Liver (tissue), 3 donors: Measurements from ENCODE around the gene POFUT1.
"Not testable (repeated sequence)": the region's sequence is repeated elsewhere in the genome, so short reads cannot be mapped to it uniquely, and the experiment has no call there.

Source experiments
- EGR1 ChIP-seq, 2 donors: IDR thresholded peaks; 2 replicates each; pipeline ENCODE4 v1.6.1; 2016 to 2018; ENCODE audit warnings: antibody characterized with exemption in 2 of 2, low read depth in 2 of 2
- FOXA2 ChIP-seq: IDR thresholded peaks from 2 replicates; pipeline ENCODE4 v1.6.1; 2016; ENCODE audit warnings: antibody characterized with exemption
- GABPA ChIP-seq, 2 donors: IDR thresholded peaks in 1 of 2; conservative IDR thresholded peaks in 1 of 2; 2 replicates each; pipeline ENCODE4 v1.6.1; 2016; ENCODE audit warnings: antibody characterized with exemption in 2 of 2, mild to moderate bottlenecking in 1 of 2, moderate library complexity in 1 of 2
- JUND ChIP-seq, 2 donors: IDR thresholded peaks; 2 replicates each; pipeline ENCODE4 v1.6.1; 2016; ENCODE audit warnings: antibody characterized with exemption in 2 of 2
- RAD21 ChIP-seq, 2 donors: IDR thresholded peaks; 2 replicates each; pipeline ENCODE4 v1.6.1; 2016; ENCODE audit warnings: antibody characterized with exemption in 2 of 2, mild to moderate bottlenecking in 2 of 2
- RXRA ChIP-seq, 2 donors: IDR thresholded peaks; 2 replicates each; pipeline ENCODE4 v1.6.1; 2017 to 2018; ENCODE audit warnings: antibody characterized with exemption in 2 of 2, mild to moderate bottlenecking in 1 of 2
- SP1 ChIP-seq: IDR thresholded peaks from 2 replicates; pipeline ENCODE4 v1.6.1; 2018; ENCODE audit warnings: antibody characterized with exemption, mild to moderate bottlenecking
- TAF1 ChIP-seq: conservative IDR thresholded peaks from 2 replicates; pipeline ENCODE4 v1.6.1; 2016; ENCODE audit warnings: antibody characterized with exemption, mild to moderate bottlenecking
- TF ChIP-seq, protein P1 (sequence below): fragments of 150-350 bp; IDR thresholded peaks from 2 replicates; pipeline ENCODE4 v1.5.1; 2017; ENCODE audit warnings: improper control_type of control experiment, low read depth, low read length; ENCODE audit not compliant: missing input control
- TF ChIP-seq, protein P2 (sequence below): IDR thresholded peaks from 2 replicates; pipeline ENCODE4 v1.6.1; 2016; ENCODE audit warnings: antibody characterized with exemption
- TF ChIP-seq, protein P3 (sequence below): IDR thresholded peaks from 2 replicates; pipeline ENCODE4 v1.6.1; 2016; ENCODE audit warnings: antibody characterized with exemption
- donor health status: healthy.
- donor health status: healthy.

DNA sequence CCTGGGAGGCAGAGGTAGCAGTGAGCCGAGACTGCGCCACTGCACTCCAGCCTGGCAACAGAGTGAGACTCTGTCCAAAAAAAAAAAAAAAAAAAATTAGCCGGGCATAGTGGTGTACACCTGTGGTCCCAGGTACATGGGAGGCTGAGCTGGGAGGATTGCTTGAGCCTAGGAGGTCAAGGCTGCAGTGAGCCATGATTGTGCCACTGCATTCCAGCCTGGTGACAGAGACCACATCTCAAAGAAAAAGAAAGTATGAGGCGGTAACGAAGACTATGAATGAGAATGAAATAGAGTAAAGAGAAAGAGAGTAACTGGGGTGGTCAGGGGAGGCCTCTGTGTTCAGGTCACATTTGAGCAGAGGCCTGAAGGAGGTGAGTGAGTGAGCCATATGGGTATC, 38.5 kb downstream of the POFUT1 start:
- TF ChIP-seq, protein P1, sequence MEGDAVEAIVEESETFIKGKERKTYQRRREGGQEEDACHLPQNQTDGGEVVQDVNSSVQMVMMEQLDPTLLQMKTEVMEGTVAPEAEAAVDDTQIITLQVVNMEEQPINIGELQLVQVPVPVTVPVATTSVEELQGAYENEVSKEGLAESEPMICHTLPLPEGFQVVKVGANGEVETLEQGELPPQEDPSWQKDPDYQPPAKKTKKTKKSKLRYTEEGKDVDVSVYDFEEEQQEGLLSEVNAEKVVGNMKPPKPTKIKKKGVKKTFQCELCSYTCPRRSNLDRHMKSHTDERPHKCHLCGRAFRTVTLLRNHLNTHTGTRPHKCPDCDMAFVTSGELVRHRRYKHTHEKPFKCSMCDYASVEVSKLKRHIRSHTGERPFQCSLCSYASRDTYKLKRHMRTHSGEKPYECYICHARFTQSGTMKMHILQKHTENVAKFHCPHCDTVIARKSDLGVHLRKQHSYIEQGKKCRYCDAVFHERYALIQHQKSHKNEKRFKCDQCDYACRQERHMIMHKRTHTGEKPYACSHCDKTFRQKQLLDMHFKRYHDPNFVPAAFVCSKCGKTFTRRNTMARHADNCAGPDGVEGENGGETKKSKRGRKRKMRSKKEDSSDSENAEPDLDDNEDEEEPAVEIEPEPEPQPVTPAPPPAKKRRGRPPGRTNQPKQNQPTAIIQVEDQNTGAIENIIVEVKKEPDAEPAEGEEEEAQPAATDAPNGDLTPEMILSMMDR = not testable (repeated sequence)
- not testable (repeated sequence) for TF ChIP-seq RXRA (IDR thresholded peaks at IDR 0.05); TAF1; JUND (IDR thresholded peaks at IDR 0.05); RAD21 (IDR thresholded peaks at IDR 0.05); SP1; FOXA2; EGR1 (IDR thresholded peaks at IDR 0.05; ENCODE audit: low read depth in 2 of 2); GABPA (IDR thresholded peaks at IDR 0.05 in 1 of 2, conservative IDR thresholded peaks at IDR 0.05 in 1 of 2)
- TF ChIP-seq, protein P2, sequence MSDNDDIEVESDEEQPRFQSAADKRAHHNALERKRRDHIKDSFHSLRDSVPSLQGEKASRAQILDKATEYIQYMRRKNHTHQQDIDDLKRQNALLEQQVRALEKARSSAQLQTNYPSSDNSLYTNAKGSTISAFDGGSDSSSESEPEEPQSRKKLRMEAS = not testable (repeated sequence)
- TF ChIP-seq, protein P3, sequence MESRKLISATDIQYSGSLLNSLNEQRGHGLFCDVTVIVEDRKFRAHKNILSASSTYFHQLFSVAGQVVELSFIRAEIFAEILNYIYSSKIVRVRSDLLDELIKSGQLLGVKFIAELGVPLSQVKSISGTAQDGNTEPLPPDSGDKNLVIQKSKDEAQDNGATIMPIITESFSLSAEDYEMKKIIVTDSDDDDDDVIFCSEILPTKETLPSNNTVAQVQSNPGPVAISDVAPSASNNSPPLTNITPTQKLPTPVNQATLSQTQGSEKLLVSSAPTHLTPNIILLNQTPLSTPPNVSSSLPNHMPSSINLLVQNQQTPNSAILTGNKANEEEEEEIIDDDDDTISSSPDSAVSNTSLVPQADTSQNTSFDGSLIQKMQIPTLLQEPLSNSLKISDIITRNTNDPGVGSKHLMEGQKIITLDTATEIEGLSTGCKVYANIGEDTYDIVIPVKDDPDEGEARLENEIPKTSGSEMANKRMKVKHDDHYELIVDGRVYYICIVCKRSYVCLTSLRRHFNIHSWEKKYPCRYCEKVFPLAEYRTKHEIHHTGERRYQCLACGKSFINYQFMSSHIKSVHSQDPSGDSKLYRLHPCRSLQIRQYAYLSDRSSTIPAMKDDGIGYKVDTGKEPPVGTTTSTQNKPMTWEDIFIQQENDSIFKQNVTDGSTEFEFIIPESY = not testable (repeated sequence)
